Gastrocnemius medialis (tissue), 4 donors: ENCODE results near the gene HCFC2.

Source experiments
- POLR2A ChIP-seq, 2 donors: fragments of 450-650 bp; IDR thresholded peaks; one replicate each; pipeline ENCODE4 v1.6.1; 2017; ENCODE audit warnings: antibody characterized with exemption in 2 of 2, mild to moderate bottlenecking in 2 of 2, moderate library complexity in 2 of 2
- TF ChIP-seq, protein P1 (sequence below), 5 experiments: fragments of 450-650 bp in 3 of 5; fragments of 200-600 bp in 2 of 5; sonication (generic) in 2 of 5; IDR thresholded peaks in 4 of 5; conservative IDR thresholded peaks in 1 of 5; 1 replicate in 4 of 5; 2 replicates in 1 of 5; pipeline ENCODE4 v1.5.1; 2016 to 2019; ENCODE audit warnings: antibody characterized with exemption in 5 of 5, mild to moderate bottlenecking in 3 of 5, moderate library complexity in 3 of 5

GRCh38 chr12:104143918-104144317 lies 79.6 kb downstream of the HCFC2 start:
- TF ChIP-seq, protein P1, sequence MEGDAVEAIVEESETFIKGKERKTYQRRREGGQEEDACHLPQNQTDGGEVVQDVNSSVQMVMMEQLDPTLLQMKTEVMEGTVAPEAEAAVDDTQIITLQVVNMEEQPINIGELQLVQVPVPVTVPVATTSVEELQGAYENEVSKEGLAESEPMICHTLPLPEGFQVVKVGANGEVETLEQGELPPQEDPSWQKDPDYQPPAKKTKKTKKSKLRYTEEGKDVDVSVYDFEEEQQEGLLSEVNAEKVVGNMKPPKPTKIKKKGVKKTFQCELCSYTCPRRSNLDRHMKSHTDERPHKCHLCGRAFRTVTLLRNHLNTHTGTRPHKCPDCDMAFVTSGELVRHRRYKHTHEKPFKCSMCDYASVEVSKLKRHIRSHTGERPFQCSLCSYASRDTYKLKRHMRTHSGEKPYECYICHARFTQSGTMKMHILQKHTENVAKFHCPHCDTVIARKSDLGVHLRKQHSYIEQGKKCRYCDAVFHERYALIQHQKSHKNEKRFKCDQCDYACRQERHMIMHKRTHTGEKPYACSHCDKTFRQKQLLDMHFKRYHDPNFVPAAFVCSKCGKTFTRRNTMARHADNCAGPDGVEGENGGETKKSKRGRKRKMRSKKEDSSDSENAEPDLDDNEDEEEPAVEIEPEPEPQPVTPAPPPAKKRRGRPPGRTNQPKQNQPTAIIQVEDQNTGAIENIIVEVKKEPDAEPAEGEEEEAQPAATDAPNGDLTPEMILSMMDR (IDR thresholded peaks at IDR 0.05 in 4 of 5, conservative IDR thresholded peaks at IDR 0.05 in 1 of 5), result no peak
- no peak for TF ChIP-seq POLR2A (IDR thresholded peaks at IDR 0.05)
